ENCODE data around the gene ELMO2.

GRCh38 chr20:46361381-46361780 is 45.0 kb downstream of the ELMO2 start:
- TF ChIP-seq, protein P1, sequence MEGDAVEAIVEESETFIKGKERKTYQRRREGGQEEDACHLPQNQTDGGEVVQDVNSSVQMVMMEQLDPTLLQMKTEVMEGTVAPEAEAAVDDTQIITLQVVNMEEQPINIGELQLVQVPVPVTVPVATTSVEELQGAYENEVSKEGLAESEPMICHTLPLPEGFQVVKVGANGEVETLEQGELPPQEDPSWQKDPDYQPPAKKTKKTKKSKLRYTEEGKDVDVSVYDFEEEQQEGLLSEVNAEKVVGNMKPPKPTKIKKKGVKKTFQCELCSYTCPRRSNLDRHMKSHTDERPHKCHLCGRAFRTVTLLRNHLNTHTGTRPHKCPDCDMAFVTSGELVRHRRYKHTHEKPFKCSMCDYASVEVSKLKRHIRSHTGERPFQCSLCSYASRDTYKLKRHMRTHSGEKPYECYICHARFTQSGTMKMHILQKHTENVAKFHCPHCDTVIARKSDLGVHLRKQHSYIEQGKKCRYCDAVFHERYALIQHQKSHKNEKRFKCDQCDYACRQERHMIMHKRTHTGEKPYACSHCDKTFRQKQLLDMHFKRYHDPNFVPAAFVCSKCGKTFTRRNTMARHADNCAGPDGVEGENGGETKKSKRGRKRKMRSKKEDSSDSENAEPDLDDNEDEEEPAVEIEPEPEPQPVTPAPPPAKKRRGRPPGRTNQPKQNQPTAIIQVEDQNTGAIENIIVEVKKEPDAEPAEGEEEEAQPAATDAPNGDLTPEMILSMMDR (IDR thresholded peaks at IDR 0.05), result no peak
- no peak for TF ChIP-seq POLR2A (IDR thresholded peaks at IDR 0.05)

All from lower leg skin (tissue), 3 donors.